HG03045 (cell line): ENCODE data around the gene RAPGEF1.
"Not testable (repeated sequence)": the region's sequence is repeated elsewhere in the genome, so short reads cannot be mapped to it uniquely, and the experiment has no call there.

ENCODE experiments used
- ATAC-seq: cut with Tn5 transposase; IDR thresholded peaks from one replicate; pipeline ENCODE4 v1.9.1; 2021; ENCODE audit warnings: mild to moderate bottlenecking, moderate library complexity; ENCODE audit not compliant: unreplicated experiment

The RAPGEF1 gene

DNA sequence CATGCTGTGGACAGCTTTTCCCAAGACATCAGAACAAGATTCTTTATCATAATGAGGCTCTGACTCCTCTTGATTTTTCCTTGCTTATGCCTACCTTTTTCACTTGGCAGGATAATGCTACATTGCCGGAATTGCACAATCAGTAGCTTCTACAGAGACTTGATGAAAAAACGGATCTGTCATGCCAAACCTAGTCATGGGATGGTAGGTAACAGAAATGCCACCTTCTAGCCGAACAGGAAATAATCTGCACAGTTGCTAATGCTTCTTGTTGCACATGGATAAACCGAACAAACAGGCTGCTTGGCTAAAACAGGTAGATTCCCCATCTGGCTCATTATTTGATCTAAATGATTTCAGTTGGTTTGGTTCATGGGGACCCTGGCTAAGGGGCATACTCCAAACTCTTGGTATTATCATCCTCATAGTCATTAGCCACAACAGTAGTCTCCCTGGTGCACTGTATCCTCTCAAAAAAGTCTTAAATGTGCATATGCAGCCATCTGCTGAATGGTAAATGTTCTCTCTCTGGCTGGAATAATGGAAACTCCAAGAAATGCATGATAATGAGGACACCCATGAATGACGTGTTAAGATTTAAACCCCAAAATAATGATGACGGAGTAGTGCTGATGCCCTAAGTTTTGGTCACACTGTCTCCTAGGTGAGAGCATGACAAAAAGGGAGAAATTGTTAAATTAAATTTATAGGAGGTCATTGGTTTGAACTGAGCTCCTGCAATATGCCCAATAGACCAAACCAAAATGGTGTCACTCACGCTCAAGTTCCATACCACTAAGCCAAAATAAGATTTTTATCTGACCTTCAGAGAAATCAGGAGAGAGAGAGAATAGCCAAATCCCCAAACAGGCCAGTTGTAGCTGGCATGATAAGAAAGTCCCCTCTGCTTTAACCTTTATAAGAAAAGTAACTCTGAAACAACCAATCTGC lies 47.0 kb downstream of the RAPGEF1 start:
- no peak for ATAC-seq

DNA sequence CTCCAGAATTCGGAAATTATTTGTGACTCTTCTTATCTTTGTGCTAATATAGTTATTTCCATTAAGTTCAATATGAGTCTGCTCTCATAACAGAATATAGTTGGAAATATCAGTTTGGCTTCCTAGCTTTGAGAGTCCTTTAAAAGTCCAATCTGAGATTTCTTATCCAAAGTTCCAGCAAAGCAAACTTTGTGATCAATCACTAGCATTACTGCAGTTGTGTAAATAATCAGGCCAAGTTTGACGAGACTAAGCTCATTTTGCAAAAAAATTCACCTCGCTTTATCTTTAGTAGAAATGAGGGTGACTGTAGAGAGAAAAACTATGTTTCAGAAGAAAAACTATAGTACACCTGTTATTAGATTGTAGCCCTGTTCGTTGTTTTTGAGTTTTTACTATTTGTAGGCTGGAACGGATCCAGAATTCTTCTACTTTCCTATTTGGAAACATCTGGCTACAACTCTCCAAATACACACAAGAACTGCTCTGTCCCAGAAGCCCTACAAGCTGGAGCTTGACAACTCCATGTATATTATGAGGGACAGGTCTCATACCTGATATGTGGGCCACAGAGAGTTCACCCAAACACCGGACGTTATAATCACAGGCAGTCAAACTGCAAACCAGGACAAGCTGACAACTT lies 47.8 kb downstream of the RAPGEF1 start:
- ATAC-seq, result no peak

DNA sequence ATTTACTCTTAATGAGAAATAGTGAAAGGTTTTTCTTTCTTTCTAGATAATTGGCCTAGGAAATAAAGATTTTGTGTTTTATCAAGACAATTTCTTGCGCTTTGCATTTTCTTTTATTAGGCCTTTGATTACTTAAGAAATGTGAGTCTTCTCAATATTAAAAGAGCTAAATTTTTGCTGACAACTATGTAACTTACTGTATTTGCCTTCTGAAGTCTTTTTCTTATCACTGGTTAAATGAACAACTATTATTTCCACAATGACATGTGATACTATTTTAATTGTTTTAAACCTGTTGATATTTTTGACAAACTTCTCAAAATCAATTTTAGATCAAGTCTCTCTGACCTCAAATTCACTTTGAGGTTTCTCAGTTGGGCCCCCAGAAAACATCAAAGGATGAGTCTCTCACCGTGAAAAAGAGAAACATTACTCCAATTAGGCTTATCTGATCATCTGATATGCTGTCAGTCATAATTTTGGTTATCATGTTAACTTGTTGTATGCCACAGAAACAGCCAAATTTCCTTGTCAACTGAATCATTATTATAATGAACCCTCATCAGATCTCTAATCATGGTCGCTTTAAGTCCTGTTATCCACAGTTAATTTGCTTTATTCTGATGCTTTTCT lies 48.8 kb downstream of the RAPGEF1 start:
- ATAC-seq, result no peak

- no peak for ATAC-seq
Measured at GRCh38 chr9:131690462-131690861, 49.4 kb downstream of the RAPGEF1 start.

GRCh38 chr9:131688377-131688776 lies 51.5 kb downstream of the RAPGEF1 start:
- no peak for ATAC-seq

DNA sequence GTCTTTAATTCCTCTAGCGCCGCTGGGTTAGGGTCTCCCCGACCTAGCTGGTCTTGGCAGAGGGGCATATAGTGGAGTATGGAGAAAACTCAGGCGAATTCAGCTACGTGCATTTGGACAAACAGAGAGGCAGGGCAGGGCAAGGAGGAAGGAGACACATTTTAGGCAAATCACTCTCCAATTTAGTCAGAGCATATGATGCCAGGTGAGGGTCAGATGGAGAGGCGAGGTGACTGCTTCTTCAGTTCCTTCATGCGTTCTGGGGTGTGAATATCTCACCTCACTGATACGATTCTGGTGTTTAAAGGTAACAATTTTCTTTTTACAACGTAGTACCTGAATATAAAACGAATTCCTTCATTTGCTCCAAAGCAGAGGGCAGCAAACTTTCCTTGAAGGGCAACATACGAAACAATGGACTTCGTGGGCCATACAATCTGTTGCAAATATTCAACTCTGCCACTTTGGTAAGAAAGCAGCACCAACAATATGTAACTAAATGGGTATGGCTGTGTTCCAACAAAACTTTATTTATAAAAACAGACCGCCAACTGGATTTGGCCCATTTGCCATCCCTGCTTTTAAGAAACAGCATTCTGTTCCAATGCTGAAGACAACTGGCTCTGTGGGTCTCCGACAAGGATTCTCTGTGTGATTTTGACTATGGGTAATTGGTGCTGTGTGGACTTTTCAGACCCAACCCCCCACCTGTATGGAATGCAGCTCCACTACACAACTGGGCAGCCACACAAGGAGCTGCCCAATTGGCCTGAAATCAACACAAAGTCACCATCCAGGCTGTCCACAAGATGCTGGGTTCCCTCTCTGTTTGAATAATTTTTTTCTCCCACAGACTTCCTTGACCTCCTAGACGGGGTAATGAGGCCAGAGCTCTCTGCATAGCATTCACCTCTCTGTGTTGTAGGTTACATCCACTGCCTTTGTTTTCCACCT lies 53.8 kb downstream of the RAPGEF1 start:
- ATAC-seq, result no peak

- not testable (repeated sequence) for ATAC-seq
Measured at GRCh38 chr9:131683094-131683493, 56.8 kb downstream of the RAPGEF1 start.

- no peak for ATAC-seq
Measured at GRCh38 chr9:131682261-131682660, 57.6 kb downstream of the RAPGEF1 start.

- not testable (repeated sequence) for ATAC-seq
Measured at GRCh38 chr9:131681826-131682225, 58.0 kb downstream of the RAPGEF1 start.

GRCh38 chr9:131681108-131681507 lies 58.8 kb downstream of the RAPGEF1 start:
- ATAC-seq, result not testable (repeated sequence)

GRCh38 chr9:131679261-131680020 lies 60.4 kb downstream of the RAPGEF1 start:
- no peak for ATAC-seq

GRCh38 chr9:131678499-131679111 lies 61.3 kb downstream of the RAPGEF1 start:
- peak; percentile 76 for ATAC-seq

DNA sequence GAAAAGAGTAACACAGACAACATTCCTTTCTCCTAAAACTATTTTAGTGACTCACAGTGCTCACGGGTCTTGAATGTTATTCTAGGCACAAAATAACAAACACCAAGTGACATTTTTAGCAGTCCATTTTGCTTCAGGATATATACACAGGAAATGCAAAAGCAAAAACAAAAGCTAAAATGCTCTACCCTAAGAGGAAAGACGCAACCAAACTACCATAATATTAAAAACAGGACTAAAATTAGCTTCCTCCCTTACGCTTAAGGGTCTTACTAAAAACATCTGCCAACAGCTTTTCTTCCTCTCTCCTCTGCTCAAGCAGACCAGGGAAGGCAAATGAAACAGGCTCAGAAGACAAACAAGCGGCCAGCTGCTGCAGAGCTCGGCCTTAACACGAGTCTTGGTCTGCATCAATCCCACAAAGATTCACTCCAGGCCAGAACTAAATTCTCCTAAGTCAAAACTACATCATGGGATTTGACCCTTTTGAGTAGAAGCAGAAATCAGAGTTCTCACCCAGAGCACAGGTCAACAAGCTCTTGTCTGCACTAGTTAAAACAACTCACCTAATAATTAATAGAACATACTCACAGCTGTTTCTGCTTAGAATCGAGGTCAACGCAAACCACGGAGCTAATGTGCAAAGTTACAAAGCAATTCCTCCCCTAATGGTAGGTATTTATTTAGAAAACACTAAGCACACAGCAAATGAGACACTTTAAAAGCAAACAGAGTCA lies 62.3 kb downstream of the RAPGEF1 start:
- ATAC-seq, result peak; percentile 36

DNA sequence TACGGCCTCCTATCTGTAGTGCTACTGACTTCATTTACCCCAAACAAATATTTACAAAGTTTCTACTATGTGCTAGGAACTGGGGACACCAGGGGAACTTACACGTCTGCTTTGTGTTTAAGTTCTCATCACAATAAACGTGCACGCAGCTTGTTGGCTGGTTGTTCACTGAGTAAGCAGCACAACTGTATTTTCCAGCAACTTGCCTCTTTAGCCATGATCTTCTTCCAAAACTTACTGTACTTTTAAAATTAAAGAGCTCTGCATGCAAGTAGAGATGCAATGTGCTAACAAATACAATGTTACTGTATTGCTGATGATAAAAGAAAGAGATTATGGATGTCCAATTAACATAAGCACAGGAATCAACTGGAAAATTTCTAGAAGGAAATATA lies 62.8 kb downstream of the RAPGEF1 start:
- no peak for ATAC-seq

GRCh38 chr9:131676431-131676972 lies 63.4 kb downstream of the RAPGEF1 start:
- ATAC-seq, result no peak

DNA sequence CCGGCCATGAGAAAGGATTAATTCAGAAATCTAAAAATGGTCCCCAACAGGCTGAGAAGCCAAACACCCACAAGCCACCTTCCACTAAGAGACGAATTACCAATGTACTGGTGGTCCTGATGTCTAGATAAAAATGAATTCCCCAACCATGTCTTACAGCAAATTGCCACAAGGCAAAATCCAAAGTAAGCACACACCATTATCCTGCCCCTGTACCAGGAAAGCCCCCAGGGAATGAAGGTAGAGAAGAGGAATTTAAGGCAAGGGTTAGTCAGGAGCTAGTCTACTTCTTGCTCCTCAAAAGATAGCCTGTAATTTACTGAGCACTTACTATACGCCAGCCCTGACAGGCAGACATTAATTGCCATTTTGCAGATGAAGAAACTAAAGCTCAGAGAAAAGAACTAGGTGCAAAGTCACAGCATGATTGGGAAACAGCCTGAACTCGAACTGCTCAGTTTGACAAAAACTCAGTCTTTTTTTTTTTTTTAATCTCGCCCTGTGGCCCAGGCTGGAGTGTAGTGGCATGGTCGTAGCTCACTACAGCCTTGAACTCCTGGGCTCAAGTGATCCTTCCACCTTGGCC lies 64.3 kb downstream of the RAPGEF1 start:
- no peak for ATAC-seq

DNA sequence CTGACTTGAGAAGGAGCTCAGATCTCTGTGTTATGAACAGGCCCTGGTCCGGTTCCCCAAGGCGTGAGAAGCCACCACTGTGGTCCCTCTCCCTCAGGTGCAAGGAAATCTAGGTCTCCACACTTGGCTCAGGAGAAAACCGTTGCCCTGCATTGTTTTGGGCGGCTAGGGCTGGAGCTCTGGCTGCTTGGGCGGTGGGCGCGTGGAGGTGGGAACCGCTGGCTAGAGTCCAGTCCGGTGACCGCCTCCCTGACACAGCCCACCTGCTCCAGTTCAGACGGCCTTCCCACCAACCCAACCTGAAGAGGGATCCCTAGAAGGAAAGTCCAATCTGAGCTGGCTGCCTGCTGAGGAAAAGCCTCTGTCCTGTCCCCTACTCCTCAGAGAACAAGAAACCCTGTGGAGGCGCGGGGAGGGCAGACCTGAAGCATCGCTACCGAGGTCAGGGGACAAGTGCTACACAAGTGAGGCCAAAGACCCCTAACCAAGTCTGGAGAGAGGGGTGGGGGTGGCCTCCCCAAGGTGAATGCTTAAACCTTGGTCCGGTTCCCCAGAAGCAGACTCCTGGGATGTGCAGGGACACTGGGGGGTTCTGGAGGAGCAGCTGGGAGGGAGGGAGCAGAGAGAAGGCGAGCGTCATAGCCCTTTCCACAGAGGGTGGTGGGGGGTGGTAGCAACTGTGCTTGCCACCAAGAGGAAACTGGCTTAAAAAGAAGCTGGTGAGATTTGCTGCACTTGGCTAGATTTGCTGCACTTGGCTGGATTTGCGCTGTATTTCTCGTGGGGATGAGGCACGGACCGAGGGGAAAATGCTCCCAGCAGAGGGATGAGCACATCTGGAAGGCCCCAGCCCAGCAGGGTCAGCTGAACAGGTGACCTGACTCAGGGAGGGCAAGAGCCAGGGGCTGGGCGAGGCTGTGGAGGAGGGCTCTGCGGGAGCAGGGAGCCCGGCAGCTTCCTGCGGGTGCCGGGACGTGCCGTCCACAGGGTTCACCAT lies 65.2 kb downstream of the RAPGEF1 start:
- ATAC-seq, result no peak
